HepG2 (cell line): Measurements from ENCODE around the gene MGLL. TPM values are rescaled to one million over a fixed set of nuclear protein-coding genes. Genes with fewer than 3 reads are reported as not detected.

Source experiments
- NFE2L2 ChIP-seq: fragments of 150-350 bp; IDR thresholded peaks from 2 replicates; pipeline ENCODE4 v1.6.1; 2014; ENCODE audit warnings: low read length
- SP1 ChIP-seq, 2 experiments: fragments of 450-650 bp in 1 of 2; sonication (generic) in 1 of 2; formaldehyde crosslinking in 1 of 2; IDR thresholded peaks; 2 replicates each; pipeline versions ENCODE4 v1.4.0 to v1.6.1; 2016 to 2020; ENCODE audit warnings: missing genetic modification reagents in 1 of 2
- TBX2 ChIP-seq: sonication (generic); formaldehyde crosslinking; IDR thresholded peaks from 2 replicates; pipeline ENCODE4 v1.5.0; 2020; ENCODE audit warnings: missing genetic modification reagents, mild to moderate bottlenecking, borderline replicate concordance
- THRA ChIP-seq: sonication (generic); formaldehyde crosslinking; IDR thresholded peaks from 2 replicates; pipeline ENCODE4 v1.4.0; 2020; ENCODE audit warnings: missing genetic modification reagents, borderline replicate concordance
- TOE1 ChIP-seq: sonication (generic); formaldehyde crosslinking; IDR thresholded peaks from 2 replicates; pipeline ENCODE4 v1.4.0; 2020; ENCODE audit warnings: mild to moderate bottlenecking, missing genetic modification reagents
- ZNF609 ChIP-seq: sonication (generic); formaldehyde crosslinking; IDR thresholded peaks from 2 replicates; pipeline ENCODE4 v1.4.0; 2020; ENCODE audit warnings: mild to moderate bottlenecking, missing genetic modification reagents, borderline replicate concordance
- polyA plus RNA-seq, 8 experiments: library from polyadenylated mRNA; depleted of rRNA in 3 of 8; stranded (reverse) in 7 of 8; unstranded in 1 of 8; fragments of >200 nt; fragmentation: Illumina TruSeq in 4 of 8; extraction: Trizol in 4 of 8; gene quantifications; 2 replicates each; pipeline versions ENCODE4 v1.2.1 to v1.2.3, GENCODE V29; 2011 to 2016; ENCODE audit warnings: low read depth in 4 of 8, missing spikeins in 1 of 8, mixed read lengths in 1 of 8; ENCODE audit not compliant: insufficient read depth in 1 of 8
- total RNA-seq, 5 experiments: library from RNA; depleted of rRNA; stranded (reverse); fragments of >200 nt; fragmentation: Illumina TruSeq; extraction: Trizol; gene quantifications; 2 replicates each; pipeline ENCODE4 v1.2.3, GENCODE V29; 2016; ENCODE audit warnings: low read depth in 1 of 5
- TF ChIP-seq, protein P1 (sequence below): sonication (generic); formaldehyde crosslinking; conservative IDR thresholded peaks from 2 replicates; pipeline ENCODE4 v1.4.0; 2020; ENCODE audit warnings: mild to moderate bottlenecking, missing genetic modification reagents, moderate library complexity
- TF ChIP-seq, protein P2 (sequence below): sonication (generic); formaldehyde crosslinking; IDR thresholded peaks from 2 replicates; pipeline ENCODE4 v1.9.0; 2021; ENCODE audit warnings: mild to moderate bottlenecking, missing genetic modification reagents
- TF ChIP-seq, protein P3 (sequence below): IDR thresholded peaks from 2 replicates; pipeline ENCODE4 v1.6.1; 2016; ENCODE audit warnings: mild to moderate bottlenecking

Gene MGLL
- total and polyA plus RNA-seq, 2 of the 13 experiments (the other 11 are each of a cell fraction or from before 2014, with no cell fraction given): not detected

DNA sequence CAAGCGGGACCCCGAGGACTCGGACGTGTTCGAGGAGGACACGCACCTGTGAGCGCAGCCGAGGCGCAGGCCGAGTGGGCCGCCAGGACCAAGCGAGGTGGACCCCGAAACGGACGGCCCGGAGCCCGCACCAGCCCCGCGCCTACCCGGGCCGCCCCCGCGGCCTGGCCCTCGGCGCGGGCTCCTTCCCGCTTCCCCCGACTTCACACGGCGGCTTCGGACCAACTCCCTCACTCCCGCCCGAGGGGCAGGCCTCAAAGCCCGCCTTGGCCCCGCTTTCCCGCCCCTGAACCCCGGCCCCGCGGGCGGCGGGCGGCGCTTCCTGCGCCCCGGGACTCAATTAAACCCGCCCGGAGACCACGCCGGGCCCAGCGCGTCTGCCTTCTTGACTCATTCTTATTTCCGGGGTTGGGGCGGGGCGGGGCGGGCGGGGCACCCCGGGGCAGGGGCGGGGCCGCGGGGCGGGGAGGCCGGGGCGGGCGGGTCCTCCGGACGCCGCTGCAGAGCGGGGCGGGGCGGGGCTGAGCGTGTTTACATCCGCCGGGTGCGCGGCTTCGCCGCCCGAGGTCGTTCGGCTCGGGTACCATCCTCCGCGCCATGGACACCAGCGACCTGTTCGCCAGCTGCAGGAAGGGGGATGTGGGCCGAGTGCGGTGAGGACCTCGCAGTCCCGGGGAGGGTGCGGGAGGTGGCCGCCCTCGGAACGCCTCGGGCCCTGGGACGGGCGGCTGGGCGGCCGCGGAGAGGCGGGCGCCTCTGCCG is 149.7 kb downstream of the MGLL start, which contains the start of gene ABTB1 (continued):
- TF ChIP-seq, protein P1, sequence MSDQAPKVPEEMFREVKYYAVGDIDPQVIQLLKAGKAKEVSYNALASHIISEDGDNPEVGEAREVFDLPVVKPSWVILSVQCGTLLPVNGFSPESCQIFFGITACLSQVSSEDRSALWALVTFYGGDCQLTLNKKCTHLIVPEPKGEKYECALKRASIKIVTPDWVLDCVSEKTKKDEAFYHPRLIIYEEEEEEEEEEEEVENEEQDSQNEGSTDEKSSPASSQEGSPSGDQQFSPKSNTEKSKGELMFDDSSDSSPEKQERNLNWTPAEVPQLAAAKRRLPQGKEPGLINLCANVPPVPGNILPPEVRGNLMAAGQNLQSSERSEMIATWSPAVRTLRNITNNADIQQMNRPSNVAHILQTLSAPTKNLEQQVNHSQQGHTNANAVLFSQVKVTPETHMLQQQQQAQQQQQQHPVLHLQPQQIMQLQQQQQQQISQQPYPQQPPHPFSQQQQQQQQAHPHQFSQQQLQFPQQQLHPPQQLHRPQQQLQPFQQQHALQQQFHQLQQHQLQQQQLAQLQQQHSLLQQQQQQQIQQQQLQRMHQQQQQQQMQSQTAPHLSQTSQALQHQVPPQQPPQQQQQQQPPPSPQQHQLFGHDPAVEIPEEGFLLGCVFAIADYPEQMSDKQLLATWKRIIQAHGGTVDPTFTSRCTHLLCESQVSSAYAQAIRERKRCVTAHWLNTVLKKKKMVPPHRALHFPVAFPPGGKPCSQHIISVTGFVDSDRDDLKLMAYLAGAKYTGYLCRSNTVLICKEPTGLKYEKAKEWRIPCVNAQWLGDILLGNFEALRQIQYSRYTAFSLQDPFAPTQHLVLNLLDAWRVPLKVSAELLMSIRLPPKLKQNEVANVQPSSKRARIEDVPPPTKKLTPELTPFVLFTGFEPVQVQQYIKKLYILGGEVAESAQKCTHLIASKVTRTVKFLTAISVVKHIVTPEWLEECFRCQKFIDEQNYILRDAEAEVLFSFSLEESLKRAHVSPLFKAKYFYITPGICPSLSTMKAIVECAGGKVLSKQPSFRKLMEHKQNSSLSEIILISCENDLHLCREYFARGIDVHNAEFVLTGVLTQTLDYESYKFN (CRISPR knock-in tag): no peak
- TF ChIP-seq THRA (CRISPR knock-in tag) (no peak), TBX2 (CRISPR knock-in tag) (no peak; the same call in 1 of the 2 replicates), ZNF609 (CRISPR knock-in tag) (no peak), SP1 (IDR thresholded peaks at IDR 0.05) (no peak), SP1 (CRISPR knock-in tag; IDR thresholded peaks at IDR 0.05) (no peak), NFE2L2 (no peak), TOE1 (CRISPR knock-in tag) (no peak)
- TF ChIP-seq, protein P2, sequence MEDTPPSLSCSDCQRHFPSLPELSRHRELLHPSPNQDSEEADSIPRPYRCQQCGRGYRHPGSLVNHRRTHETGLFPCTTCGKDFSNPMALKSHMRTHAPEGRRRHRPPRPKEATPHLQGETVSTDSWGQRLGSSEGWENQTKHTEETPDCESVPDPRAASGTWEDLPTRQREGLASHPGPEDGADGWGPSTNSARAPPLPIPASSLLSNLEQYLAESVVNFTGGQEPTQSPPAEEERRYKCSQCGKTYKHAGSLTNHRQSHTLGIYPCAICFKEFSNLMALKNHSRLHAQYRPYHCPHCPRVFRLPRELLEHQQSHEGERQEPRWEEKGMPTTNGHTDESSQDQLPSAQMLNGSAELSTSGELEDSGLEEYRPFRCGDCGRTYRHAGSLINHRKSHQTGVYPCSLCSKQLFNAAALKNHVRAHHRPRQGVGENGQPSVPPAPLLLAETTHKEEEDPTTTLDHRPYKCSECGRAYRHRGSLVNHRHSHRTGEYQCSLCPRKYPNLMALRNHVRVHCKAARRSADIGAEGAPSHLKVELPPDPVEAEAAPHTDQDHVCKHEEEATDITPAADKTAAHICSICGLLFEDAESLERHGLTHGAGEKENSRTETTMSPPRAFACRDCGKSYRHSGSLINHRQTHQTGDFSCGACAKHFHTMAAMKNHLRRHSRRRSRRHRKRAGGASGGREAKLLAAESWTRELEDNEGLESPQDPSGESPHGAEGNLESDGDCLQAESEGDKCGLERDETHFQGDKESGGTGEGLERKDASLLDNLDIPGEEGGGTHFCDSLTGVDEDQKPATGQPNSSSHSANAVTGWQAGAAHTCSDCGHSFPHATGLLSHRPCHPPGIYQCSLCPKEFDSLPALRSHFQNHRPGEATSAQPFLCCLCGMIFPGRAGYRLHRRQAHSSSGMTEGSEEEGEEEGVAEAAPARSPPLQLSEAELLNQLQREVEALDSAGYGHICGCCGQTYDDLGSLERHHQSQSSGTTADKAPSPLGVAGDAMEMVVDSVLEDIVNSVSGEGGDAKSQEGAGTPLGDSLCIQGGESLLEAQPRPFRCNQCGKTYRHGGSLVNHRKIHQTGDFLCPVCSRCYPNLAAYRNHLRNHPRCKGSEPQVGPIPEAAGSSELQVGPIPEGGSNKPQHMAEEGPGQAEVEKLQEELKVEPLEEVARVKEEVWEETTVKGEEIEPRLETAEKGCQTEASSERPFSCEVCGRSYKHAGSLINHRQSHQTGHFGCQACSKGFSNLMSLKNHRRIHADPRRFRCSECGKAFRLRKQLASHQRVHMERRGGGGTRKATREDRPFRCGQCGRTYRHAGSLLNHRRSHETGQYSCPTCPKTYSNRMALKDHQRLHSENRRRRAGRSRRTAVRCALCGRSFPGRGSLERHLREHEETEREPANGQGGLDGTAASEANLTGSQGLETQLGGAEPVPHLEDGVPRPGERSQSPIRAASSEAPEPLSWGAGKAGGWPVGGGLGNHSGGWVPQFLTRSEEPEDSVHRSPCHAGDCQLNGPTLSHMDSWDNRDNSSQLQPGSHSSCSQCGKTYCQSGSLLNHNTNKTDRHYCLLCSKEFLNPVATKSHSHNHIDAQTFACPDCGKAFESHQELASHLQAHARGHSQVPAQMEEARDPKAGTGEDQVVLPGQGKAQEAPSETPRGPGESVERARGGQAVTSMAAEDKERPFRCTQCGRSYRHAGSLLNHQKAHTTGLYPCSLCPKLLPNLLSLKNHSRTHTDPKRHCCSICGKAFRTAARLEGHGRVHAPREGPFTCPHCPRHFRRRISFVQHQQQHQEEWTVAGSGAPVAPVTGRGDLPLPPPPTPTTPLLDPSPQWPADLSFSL: no peak
- TF ChIP-seq, protein P3, sequence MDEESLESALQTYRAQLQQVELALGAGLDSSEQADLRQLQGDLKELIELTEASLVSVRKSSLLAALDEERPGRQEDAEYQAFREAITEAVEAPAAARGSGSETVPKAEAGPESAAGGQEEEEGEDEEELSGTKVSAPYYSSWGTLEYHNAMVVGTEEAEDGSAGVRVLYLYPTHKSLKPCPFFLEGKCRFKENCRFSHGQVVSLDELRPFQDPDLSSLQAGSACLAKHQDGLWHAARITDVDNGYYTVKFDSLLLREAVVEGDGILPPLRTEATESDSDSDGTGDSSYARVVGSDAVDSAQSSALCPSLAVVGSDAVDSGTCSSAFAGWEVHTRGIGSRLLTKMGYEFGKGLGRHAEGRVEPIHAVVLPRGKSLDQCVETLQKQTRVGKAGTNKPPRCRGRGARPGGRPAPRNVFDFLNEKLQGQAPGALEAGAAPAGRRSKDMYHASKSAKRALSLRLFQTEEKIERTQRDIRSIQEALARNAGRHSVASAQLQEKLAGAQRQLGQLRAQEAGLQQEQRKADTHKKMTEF (CRISPR knock-in tag): 0 out of 2 replicates have a peak, but pooled peaks have one; percentile 36
